Esophagus mucosa (tissue), 1 donor: ENCODE measurements around the gene SPANXB1. TPM values are rescaled to one million over a fixed set of nuclear protein-coding genes. Genes with fewer than 3 reads are reported as not detected.
"Not testable (repeated sequence)": the region's sequence is repeated elsewhere in the genome, so short reads cannot be mapped to it uniquely, and the experiment has no call there.

ENCODE experiments used
- ATAC-seq: fragments of 200-7000 bp; cut with Tn5 transposase; one replicate; pipeline ENCODE4 v1.9.1; 2020
- total RNA-seq: library from RNA; stranded (reverse); gene quantifications from one replicate; pipeline ENCODE4 v1.2.4, GENCODE V29; 2023
- donor health status: DM: yes; HTN: yes; CAD: no.

SPANXB1 gene
- total RNA-seq: not detected

- not testable (repeated sequence) for ATAC-seq
These were observed at the start of gene SPANXB1 for GRCh38 chrX:141002568-141002967. TSS of gene SPANXB1 (plus strand) at chrX:141002594. CDS start at chrX:141002694, 100 bp downstream.

- ATAC-seq: no peak
These were observed 35.4 kb upstream of the SPANXB1 start for GRCh38 chrX:140967036-140967435.

GRCh38 chrX:140971099-140971795 lies 31.1 kb upstream of the SPANXB1 start:
- no peak for ATAC-seq

GRCh38 chrX:140975472-140975871 lies 26.9 kb upstream of the SPANXB1 start:
- ATAC-seq: no peak

GRCh38 chrX:140980271-140980670 lies 22.1 kb upstream of the SPANXB1 start:
- ATAC-seq: no peak

- ATAC-seq: no peak
These were observed 18.7 kb upstream of the SPANXB1 start for GRCh38 chrX:140983730-140984129.

GRCh38 chrX:141005243-141005642 lies 2.8 kb downstream of the SPANXB1 start:
- ATAC-seq: not testable (repeated sequence)

GRCh38 chrX:141044246-141044645 lies 41.9 kb downstream of the SPANXB1 start:
- not testable (repeated sequence) for ATAC-seq

GRCh38 chrX:141049878-141050277 lies 47.5 kb downstream of the SPANXB1 start:
- ATAC-seq: not testable (repeated sequence)

- ATAC-seq: not testable (repeated sequence)
These were observed 49.7 kb downstream of the SPANXB1 start for GRCh38 chrX:141052098-141052497.

Other genes with a start within 250 kb of the SPANXB1 start
- gene LDOC1, start 174.5 kb downstream of the SPANXB1 start, total RNA-seq: 6.5 TPM
- not detected for gene SPANXC, start 239.9 kb downstream of the SPANXB1 start, total RNA-seq